Neutrophil (primary cell): ENCODE measurements around the gene FERMT2.

Source experiments
- H3K27ac ChIP-seq: fragments of 200-600 bp; sonication (generic); 2 replicates; pipeline ENCODE4 v1.5.1; 2016; ENCODE audit warnings: mild to moderate bottlenecking, moderate library complexity
- H3K27me3 ChIP-seq: fragments of 200-600 bp; sonication (generic); 2 replicates; pipeline ENCODE4 v1.6.0; 2016; ENCODE audit warnings: mild to moderate bottlenecking
- H3K36me3 ChIP-seq: fragments of 200-600 bp; sonication (generic); 2 replicates; pipeline ENCODE4 v1.5.1; 2017
- H3K4me1 ChIP-seq, 2 experiments: fragments of 200-600 bp in 1 of 2; sonication (generic) in 1 of 2; 1 replicate in 1 of 2; 2 replicates in 1 of 2; pipeline versions ENCODE4 v1.5.1 to v1.6.1; 2013 to 2016; ENCODE audit warnings: low read depth in 1 of 2, low read length in 1 of 2, mild to moderate bottlenecking in 1 of 2, moderate library complexity in 1 of 2; ENCODE audit not compliant: control insufficient read depth in 1 of 2, insufficient read depth in 1 of 2
- H3K4me3 ChIP-seq, 2 experiments: fragments of 200-600 bp in 1 of 2; sonication (generic) in 1 of 2; 1 replicate in 1 of 2; 2 replicates in 1 of 2; pipeline ENCODE4 v1.5.1; 2013 to 2016; ENCODE audit warnings: low read depth in 1 of 2, low read length in 1 of 2, mild to moderate bottlenecking in 1 of 2, moderate library complexity in 1 of 2
- H3K9me3 ChIP-seq: fragments of 200-600 bp; sonication (generic); 2 replicates; pipeline ENCODE4 v1.5.1; 2016
- CTCF ChIP-seq: fragments of 200-600 bp; sonication (generic); IDR thresholded peaks from 2 replicates; pipeline ENCODE4 v1.5.1; 2016; ENCODE audit warnings: antibody characterized with exemption

Gene FERMT2

DNA sequence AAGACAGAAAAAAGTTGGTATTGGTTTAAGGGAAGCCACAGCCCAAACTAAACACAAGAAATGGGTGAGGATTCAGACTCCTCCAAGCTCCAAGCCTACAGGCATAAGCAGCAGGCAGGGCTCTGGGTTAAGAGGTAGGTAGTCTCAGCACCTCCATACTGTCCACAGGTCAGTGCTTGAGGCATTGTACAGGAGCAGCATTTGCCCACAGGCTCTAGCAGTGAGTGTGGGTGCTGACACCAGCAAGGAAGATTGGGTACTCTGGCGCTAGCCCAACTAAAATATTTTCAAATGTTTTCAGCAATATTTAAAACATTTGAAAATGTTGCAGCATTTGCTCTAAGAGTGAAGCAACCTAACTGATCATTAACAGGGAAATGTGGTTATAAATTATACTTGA lies 33.1 kb downstream of the FERMT2 start:
- no peaks in the 10 kb centered on the region for H3K27me3 ChIP-seq
- no peaks in the 10 kb centered on the region for H3K36me3 ChIP-seq
- TF ChIP-seq CTCF: no peak
- H3K4me3 ChIP-seq: no peak overlapping the region
- no peak overlapping the region for H3K27ac ChIP-seq
- no peaks in the 10 kb centered on the region for H3K9me3 ChIP-seq
- H3K4me1 ChIP-seq: no peaks in the 10 kb centered on the region

DNA sequence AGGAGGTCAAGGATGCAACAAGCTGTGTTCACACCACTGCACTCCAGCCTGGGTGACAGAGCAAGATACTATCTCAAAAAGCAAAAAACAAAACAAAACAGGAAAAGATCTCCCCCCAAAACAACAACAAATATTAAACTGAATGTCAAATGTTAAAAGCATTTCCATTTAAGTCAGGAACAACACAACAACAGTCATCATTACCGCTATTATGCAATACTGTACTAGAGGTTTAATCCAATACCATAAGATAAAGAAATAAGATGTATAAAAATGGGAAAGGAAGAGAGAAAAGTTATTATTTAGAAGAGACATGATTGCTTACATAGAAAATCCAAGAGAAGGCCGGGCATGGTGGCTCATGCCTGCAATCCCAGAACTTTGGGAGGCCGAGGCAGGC lies 36.6 kb downstream of the FERMT2 start:
- Histone ChIP-seq H3K27me3 (no peaks in the 10 kb centered on the region), H3K9me3 (no peaks in the 10 kb centered on the region), H3K36me3 (no peaks in the 10 kb centered on the region), H3K27ac (no peak overlapping the region), H3K4me3 (no peak overlapping the region), H3K4me1 (no peaks in the 10 kb centered on the region)
- no peak for TF ChIP-seq CTCF

- peaks cover 5% of the 10 kb centered on the region for H3K27me3 ChIP-seq
- H3K4me3 ChIP-seq: no peak overlapping the region
- H3K27ac ChIP-seq: no peak overlapping the region
- TF ChIP-seq CTCF: no peak
- H3K9me3 ChIP-seq: no peaks in the 10 kb centered on the region
- H3K36me3 ChIP-seq: no peaks in the 10 kb centered on the region
- no peaks in the 10 kb centered on the region for H3K4me1 ChIP-seq
Observed at GRCh38 chr14:52913271-52913670, 37.6 kb downstream of the FERMT2 start.

DNA sequence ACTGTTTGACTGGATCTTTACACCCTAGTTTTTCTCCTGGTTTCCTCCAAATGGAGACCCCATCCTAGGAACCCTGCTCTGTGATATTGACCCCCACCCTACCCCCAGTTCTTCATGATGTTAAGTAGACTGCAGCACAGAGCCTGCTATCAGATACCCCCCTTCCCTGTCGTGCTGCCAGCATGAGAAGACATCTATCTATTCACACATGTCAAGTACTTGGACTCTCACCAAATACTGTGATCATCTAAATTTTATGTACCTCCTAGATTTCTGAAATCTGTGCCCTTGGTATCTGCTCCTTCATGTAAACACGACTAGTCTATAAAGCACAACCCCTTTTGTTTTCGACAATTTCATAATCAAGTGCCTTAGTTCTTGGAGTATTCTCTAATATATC lies 38.9 kb downstream of the FERMT2 start:
- no peak overlapping the region for H3K27ac ChIP-seq
- no peak for TF ChIP-seq CTCF
- no peaks in the 10 kb centered on the region for H3K36me3 ChIP-seq
- no peaks in the 10 kb centered on the region for H3K4me1 ChIP-seq
- H3K27me3 ChIP-seq: peaks cover 5% of the 10 kb centered on the region
- H3K9me3 ChIP-seq: no peaks in the 10 kb centered on the region
- no peak overlapping the region for H3K4me3 ChIP-seq

- Histone ChIP-seq H3K4me3 (no peak overlapping the region), H3K9me3 (no peaks in the 10 kb centered on the region), H3K36me3 (no peaks in the 10 kb centered on the region), H3K27ac (no peak overlapping the region), H3K4me1 (no peaks in the 10 kb centered on the region), H3K27me3 (peaks cover 5% of the 10 kb centered on the region)
- TF ChIP-seq CTCF: no peak
Observed at GRCh38 chr14:52910572-52910971, 40.3 kb downstream of the FERMT2 start.

DNA sequence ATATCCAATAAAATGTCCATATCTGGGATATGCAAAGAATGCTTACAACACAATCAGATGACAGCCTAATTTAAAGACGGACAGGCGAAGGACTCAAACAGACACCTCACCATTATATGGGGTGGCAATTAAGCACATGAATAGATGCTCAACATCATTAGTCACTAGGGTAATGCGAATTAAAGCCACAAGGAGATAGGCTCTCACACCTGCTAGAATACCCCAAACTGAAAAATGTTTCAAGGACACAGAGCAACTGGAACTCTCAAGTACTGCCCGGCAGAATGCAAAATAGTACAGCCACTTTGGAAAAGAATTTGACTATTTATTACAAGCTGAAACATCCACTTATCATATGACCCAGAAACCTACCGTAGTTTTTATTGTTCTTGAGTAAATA lies 42.9 kb downstream of the FERMT2 start:
- H3K4me1 ChIP-seq: no peaks in the 10 kb centered on the region
- H3K27me3 ChIP-seq: peaks cover 5% of the 10 kb centered on the region
- H3K36me3 ChIP-seq: no peaks in the 10 kb centered on the region
- no peaks in the 10 kb centered on the region for H3K9me3 ChIP-seq
- no peak for TF ChIP-seq CTCF
- no peak overlapping the region for H3K27ac ChIP-seq
- H3K4me3 ChIP-seq: no peak overlapping the region
